Right renal cortex interstitium (tissue), 3 donors: Measurements from ENCODE around the gene PALD1. TPM values are rescaled to one million over a fixed set of nuclear protein-coding genes. Genes with fewer than 3 reads are reported as not detected.

ENCODE experiments used
- DNase-seq, 3 donors: peaks; one replicate each; pipeline ENCODE4 v3.0.0-alpha.2; 2013; ENCODE audit warnings: low read depth in 3 of 3, low spot score in 2 of 3
- polyA plus RNA-seq, 3 donors: library from polyadenylated mRNA; unstranded; fragments of 120-200 nt; gene quantifications; one replicate each; pipeline ENCODE4 v1.2.1, GENCODE V29; 2013; ENCODE audit not compliant: insufficient read length in 3 of 3

Gene PALD1
- 10 to 100 TPM in 1 of 3 donors, 1 to 10 TPM in 2; 9.6 to 10.6 (median 9.7) TPM for polyA plus RNA-seq

GRCh38 chr10:70478191-70479164 lies at the start of gene PALD1:
TSS of gene PALD1 (plus strand) at chr10:70478767. CDS start at chr10:70525952, 47,185 bp downstream.
- DNase-seq: peak in 2 of 3 donors; percentile 61

- peak in 2 of 3 donors; percentile 56 to 58 for DNase-seq
Observed at GRCh38 chr10:70430493-70431445, 47.8 kb upstream of the PALD1 start.

GRCh38 chr10:70432101-70432500 lies 46.5 kb upstream of the PALD1 start:
- DNase-seq: no peak

DNA sequence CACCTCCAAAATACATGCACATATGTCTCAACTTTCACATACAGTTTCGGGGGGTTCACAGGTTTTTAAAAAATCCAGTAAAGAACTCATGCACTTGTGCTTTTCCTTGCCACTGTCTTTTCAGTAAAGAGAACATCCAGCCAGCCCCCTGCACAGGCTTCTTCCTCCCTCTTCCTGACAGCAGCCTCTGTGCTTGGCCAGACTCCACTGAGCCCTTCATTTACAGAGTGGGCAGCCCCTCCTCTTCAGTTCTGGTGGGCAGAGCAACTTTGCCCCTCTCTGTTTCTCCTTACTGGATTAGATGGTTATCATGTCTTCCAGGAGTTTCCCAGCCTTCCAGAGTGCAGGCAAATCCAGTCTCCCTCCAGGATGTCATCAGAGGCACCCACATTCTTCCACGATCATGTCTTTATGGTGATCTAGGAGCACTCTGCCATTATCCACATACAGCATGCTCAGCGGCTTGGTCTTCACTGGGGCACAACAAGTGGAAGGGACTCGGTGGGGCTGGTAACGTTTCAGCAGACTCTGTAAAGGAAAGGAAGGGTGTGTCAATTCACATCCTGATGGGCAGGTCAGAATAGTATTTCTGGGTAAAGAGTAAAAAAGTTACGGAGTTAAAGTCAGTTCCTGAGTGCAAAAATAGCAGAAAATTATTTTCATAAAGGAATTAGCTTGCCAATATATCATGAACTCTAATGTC lies 45.9 kb upstream of the PALD1 start:
- no peak for DNase-seq

GRCh38 chr10:70433581-70434280 lies 44.8 kb upstream of the PALD1 start:
- no peak for DNase-seq

DNA sequence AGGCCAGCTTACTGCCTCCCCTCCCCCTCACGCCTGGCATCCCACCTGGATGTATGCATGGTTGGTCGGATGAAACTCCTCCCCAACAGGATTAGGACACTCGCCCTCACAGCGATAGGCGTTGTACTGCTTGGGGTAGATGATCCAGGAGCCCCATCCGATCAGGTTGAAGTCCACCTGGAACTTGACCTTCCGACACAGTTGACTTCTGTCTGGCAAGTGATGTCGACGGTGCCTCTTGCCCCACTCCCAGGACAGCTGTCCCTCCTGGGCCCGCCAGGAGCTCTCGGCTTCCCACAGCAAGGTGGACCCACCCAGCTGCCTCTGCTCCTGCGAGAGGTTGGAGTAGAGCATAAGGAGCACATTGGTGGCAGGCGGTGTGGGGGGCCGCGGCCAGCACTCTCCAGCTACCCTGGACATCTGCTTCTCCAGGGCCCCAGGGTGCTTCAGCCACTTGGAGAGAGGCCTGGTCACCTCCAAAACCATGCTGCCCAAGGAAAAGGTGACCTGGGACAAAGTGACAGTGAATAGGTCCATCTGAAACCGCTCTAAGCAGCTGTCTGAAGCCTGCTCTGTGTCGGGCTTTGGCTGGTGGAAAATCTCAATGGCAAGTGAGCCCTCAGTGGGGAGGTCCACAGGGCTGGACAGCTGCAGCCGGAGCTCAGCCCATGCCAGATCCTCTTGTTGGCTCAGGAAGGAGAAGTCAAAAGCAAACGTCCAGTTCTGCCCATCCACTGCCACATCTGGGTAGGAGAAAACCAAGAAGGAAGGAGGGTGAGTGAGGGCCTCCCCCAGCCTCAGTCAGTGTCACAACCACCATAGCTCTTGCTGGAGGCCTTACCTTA lies 43.1 kb upstream of the PALD1 start:
- DNase-seq: no peak

GRCh38 chr10:70437721-70438120 lies 40.8 kb upstream of the PALD1 start:
- DNase-seq: no peak

DNA sequence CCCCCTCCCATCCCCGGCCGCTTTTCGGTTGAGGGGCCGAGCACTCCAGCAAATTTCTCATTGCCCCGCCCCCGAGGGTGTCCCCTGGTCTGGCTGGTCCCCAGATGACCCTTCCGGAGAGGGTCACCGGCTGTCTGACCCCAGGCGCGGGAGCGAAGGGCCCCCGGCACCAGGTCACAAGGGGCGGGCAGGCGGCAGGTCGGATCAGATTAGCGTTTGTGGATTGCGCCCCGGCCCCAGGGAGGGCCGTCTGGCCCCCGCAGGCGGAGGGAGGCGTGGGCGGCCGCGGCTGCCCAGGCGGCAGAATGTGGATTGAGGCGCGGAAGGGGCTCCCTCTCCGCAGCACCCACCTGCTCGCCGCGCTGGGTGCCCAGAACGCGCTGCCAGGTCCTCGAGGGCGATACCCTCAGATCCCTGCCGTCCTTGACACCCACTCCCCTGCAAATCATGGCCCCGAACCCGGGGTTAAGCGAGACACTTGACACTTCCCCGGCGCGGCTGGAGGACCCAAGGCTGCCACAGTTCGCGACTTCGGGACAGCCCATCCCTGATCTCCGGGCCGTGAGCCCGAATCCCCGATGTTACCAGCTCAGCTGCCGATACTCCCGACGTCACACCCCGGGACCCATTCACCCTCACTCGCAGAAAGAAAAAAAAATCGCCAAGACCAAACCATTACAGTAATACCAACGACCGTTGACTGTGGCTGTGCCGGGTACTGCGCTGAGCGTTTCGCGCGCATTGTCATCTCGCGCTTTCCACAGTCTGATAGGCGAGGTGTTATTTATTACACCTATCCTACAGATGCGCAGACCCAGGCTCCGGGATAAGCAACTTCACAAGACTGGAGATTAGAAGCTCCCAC lies 38.0 kb upstream of the PALD1 start:
- no peak for DNase-seq

GRCh38 chr10:70441161-70441894 lies 37.2 kb upstream of the PALD1 start, which contains the start of gene NODAL:
TSS of gene NODAL (minus strand) at chr10:70441681. CDS start at chr10:70441667, 14 bp downstream.
- no peak for DNase-seq

- no peak for DNase-seq
Observed at GRCh38 chr10:70441895-70442309, 36.7 kb upstream of the PALD1 start.

- DNase-seq: no peak
Observed at GRCh38 chr10:70442332-70442988, 36.1 kb upstream of the PALD1 start.

DNA sequence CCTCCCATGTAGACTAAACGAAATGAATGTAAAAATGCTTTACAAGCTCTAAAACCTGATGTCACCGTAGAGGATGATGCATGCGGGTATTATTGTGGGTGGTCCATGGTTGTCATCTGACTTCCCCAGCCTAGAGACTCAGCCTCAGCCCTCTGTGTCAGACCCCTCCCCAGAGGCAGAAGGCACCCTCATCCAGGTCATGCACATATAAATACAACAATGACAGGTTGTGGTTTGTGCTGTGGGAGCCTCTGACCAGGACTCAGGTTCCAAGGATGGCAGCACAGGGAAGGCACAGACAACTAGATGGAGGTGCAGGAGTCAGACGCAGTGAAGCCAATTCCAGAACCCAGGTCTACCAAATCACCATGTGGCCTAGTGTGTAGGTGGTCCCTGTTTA lies 33.8 kb upstream of the PALD1 start:
- no peak for DNase-seq

DNA sequence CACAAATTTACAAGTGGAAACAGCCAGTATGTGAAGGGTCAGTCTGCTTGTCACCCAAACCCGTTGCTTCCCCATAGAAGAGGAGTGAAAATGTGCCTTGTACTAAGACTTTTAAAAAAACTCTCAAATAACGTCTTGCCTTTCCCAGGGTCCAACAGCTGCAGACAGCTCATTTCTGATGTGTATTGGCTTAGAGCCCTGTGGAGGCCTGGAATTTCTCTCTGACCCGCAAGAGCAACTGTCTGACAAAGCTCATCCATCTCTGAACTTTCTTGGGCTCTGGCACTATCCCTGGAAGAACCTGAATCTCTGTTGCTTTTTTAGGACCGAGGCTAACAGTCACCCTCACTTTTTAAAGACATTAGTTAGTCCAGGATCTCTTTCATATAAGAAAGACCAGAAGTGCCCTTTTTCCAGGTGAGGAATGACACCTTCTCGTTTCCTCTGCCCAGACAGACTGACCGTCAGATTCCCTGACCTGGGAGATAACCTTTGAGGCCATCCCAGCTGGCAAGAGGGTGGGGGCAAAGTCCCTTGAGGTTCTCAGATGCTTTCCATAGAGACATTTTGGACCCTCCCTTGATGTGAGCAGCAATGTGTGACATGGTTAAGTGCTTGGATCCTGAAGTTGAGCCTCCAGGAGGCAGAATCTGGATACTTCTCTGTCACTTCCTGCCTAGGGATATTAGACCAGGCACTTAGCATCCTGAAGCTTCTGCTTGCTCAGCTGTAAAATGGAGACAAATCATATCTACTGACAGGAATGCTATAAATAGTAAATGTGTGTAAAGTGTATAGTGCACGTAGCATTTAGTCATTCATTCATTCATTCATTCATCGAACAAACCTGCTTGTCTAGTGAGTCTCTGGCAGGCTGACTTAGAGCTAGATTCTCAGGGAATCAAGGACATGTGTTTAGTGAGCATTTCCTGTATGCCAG lies 32.6 kb upstream of the PALD1 start:
- no peak for DNase-seq

DNA sequence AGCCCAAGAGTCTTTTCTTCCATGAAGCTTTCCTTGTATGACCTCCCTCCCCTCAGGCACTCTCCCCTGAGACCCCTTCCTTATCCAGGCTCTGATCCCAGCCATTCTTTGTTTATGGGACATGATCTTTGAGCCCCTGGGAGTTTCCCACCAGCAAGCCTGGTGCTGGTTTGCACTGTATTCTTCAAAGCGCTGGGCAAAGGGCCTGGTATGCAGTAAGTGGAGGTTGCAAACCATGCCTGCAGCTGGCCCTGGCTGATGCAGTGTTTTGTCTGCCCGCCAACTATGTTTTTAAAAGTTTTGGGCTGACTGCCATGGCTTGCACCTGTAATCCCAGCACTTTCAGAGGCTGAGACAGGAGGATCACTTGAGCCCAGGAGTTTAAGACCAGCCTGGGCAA lies 30.3 kb upstream of the PALD1 start:
- DNase-seq: no peak

GRCh38 chr10:70455213-70455630 lies 23.3 kb upstream of the PALD1 start:
- no peak for DNase-seq

DNA sequence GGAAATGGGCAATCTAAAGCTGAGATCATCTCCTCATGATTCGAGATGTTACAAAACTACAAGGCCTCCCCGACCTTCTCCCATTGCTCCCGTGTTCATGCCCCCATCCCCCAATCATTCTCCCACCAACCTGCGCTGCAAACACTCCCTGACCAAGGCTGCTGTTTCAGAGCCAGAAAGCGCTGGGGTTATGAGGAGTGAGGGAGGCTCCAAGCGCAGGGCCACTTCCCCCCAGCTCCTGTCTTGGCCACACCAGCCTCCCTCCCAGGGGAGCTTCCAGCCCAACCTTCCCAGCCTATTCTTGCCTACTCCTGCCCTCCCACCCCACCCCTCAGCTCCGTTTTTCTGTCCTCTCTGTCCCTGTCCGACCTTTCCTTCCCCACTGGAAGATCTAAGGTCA lies 22.4 kb upstream of the PALD1 start:
- no peak for DNase-seq
